ENCODE data around the gene BAZ2A. TPM values are rescaled to one million over a fixed set of nuclear protein-coding genes. Genes with fewer than 3 reads are reported as not detected.

Gene BAZ2A
- polyA plus RNA-seq, 1 donor (not counting 4 experiments of a cell fraction or from before 2014, with no cell fraction given): 55.7 TPM

DNA sequence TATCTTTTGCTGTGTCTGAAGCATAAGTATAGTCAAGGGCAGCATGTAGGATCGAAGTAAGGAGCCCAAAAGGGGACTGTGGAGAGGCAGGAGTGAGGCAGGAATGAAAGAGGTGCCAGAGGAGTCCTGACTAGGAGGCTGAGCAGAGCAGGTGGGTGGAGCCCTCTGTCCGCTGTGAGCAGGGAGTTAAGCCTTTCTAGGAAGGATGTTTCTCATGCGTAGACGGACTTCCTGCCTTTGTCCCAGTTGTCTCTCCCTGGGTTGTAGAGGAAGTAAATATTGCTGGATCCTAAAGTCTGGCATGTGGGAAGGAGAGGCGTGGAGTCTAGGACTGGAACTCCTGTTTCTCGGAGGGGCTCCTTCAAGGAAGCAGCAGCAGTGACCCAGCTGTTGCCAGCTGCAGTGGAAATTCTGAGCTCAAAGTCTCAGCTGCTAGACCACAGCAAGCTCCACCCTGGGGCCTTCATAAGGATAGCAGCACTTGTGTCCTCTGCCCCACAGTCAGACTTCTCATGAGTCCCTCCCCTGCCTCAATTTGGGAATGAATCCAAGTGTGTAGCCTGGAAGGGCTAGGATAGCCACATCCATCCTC, 64.5 kb downstream of the BAZ2A start:
- H3K36me3 ChIP-seq (ENCODE audit: control insufficient read depth in 2 of 2, extremely low read depth in 1 of 2, insufficient read depth in 2 of 2, low read length in 2 of 2): peaks cover 34 to 40% of the 10 kb centered on the region in 2 experiments
- H2AFZ ChIP-seq (ENCODE audit: control insufficient read depth, low read length): no peak overlapping the region
- H3K4me3 ChIP-seq (ENCODE audit: control insufficient read depth in 2 of 3, extremely low read depth in 1 of 3, insufficient read depth in 2 of 3, low read depth in 1 of 3, low read length in 3 of 3): no peak overlapping the region
- peaks cover 19% of the 10 kb centered on the region for H3K79me2 ChIP-seq (ENCODE audit: control insufficient read depth, insufficient read depth, low read length)
- dilution Hi-C loops (cut with MboI; ENCODE audit: extremely low pct_ligation_motif_present, low sequenced_read_pairs): no loop called here
- no peak overlapping the region for H3K9ac ChIP-seq (ENCODE audit: control insufficient read depth, extremely low read depth, insufficient read depth, low read length)
- DNase-seq (ENCODE audit: low read depth, low spot score) (no peak), FAIRE-seq (no peak)
- H3K9me1 ChIP-seq (ENCODE audit: control insufficient read depth, extremely low read depth, insufficient read depth, low read length): no peaks in the 10 kb centered on the region
- no peak overlapping the region for H3K4me2 ChIP-seq (ENCODE audit: control insufficient read depth, extremely low read depth, insufficient read depth, low read depth, low read length)
- H3K27me3 ChIP-seq (ENCODE audit: control insufficient read depth, extremely low read depth, insufficient read depth, low read length): no peaks in the 10 kb centered on the region
- TF ChIP-seq EZH2 (IDR thresholded peaks at IDR 0.05; ENCODE audit: low read length): no peak
- TF ChIP-seq, protein P1, sequence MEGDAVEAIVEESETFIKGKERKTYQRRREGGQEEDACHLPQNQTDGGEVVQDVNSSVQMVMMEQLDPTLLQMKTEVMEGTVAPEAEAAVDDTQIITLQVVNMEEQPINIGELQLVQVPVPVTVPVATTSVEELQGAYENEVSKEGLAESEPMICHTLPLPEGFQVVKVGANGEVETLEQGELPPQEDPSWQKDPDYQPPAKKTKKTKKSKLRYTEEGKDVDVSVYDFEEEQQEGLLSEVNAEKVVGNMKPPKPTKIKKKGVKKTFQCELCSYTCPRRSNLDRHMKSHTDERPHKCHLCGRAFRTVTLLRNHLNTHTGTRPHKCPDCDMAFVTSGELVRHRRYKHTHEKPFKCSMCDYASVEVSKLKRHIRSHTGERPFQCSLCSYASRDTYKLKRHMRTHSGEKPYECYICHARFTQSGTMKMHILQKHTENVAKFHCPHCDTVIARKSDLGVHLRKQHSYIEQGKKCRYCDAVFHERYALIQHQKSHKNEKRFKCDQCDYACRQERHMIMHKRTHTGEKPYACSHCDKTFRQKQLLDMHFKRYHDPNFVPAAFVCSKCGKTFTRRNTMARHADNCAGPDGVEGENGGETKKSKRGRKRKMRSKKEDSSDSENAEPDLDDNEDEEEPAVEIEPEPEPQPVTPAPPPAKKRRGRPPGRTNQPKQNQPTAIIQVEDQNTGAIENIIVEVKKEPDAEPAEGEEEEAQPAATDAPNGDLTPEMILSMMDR (optimal IDR thresholded peaks at IDR 0.05 in 1 of 3, IDR thresholded peaks at IDR 0.05 in 1 of 3, conservative IDR thresholded peaks at IDR 0.05 in 1 of 3; ENCODE audit: extremely low read depth in 1 of 3, insufficient read depth in 2 of 3, low read length in 3 of 3): no peak
- no peak overlapping the region for H3K27ac ChIP-seq (ENCODE audit: control insufficient read depth, insufficient read depth, low read length)
- H3K9me3 ChIP-seq (ENCODE audit: control insufficient read depth, low read depth, low read length): no peaks in the 10 kb centered on the region
- no peaks in the 10 kb centered on the region for H3K4me1 ChIP-seq (ENCODE audit: control insufficient read depth, extremely low read depth, insufficient read depth, low read length)
- no peaks in the 10 kb centered on the region for H4K20me1 ChIP-seq (ENCODE audit: control insufficient read depth, extremely low read depth, insufficient read depth, low read length)

DNA sequence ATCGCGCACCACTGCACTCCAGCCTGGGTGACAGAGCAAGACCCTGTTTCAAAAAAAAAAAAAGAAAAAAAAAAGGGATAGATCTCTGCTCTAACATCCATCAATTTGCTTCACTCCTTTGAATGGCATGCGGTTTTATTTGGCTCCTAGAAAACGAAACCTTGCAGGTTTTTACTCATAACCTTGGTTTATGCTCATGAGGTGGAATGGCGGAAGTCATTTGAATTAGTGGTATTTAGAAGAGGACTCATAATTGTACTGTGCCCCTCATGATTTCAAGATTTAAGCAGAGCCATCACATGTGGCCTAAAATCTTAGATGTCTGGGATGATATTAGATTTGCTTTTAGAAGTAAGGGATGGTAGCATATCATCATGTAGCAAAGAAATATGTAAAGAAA, 79.1 kb downstream of the BAZ2A start:
- dilution Hi-C loops (cut with MboI; ENCODE audit: extremely low pct_ligation_motif_present, low sequenced_read_pairs): no loop called here
- no peaks in the 10 kb centered on the region for H3K4me1 ChIP-seq (ENCODE audit: control insufficient read depth, extremely low read depth, insufficient read depth, low read length)
- peaks cover 2% of the 10 kb centered on the region for H3K9me1 ChIP-seq (ENCODE audit: control insufficient read depth, extremely low read depth, insufficient read depth, low read length)
- H3K4me2 ChIP-seq (ENCODE audit: control insufficient read depth, extremely low read depth, insufficient read depth, low read depth, low read length): no peak overlapping the region
- DNase-seq (ENCODE audit: low read depth, low spot score) (no peak), FAIRE-seq (no peak)
- no peak overlapping the region for H3K4me3 ChIP-seq (ENCODE audit: control insufficient read depth in 2 of 3, extremely low read depth in 1 of 3, insufficient read depth in 2 of 3, low read depth in 1 of 3, low read length in 3 of 3)
- peaks cover 3 to 4% of the 10 kb centered on the region in 2 experiments for H3K36me3 ChIP-seq (ENCODE audit: control insufficient read depth in 2 of 2, extremely low read depth in 1 of 2, insufficient read depth in 2 of 2, low read length in 2 of 2)
- H3K79me2 ChIP-seq (ENCODE audit: control insufficient read depth, insufficient read depth, low read length): peaks cover 92% of the 10 kb centered on the region
- no peak for TF ChIP-seq EZH2 (IDR thresholded peaks at IDR 0.05; ENCODE audit: low read length)
- TF ChIP-seq, protein P1 (optimal IDR thresholded peaks at IDR 0.05 in 1 of 3, IDR thresholded peaks at IDR 0.05 in 1 of 3, conservative IDR thresholded peaks at IDR 0.05 in 1 of 3; ENCODE audit: extremely low read depth in 1 of 3, insufficient read depth in 2 of 3, low read length in 3 of 3): no peak
- no peak overlapping the region for H3K27ac ChIP-seq (ENCODE audit: control insufficient read depth, insufficient read depth, low read length)
- H3K9me3 ChIP-seq (ENCODE audit: control insufficient read depth, low read depth, low read length): no peaks in the 10 kb centered on the region
- no peaks in the 10 kb centered on the region for H3K27me3 ChIP-seq (ENCODE audit: control insufficient read depth, extremely low read depth, insufficient read depth, low read length)
- H2AFZ ChIP-seq (ENCODE audit: control insufficient read depth, low read length): no peak overlapping the region
- no peak overlapping the region for H3K9ac ChIP-seq (ENCODE audit: control insufficient read depth, extremely low read depth, insufficient read depth, low read length)
- H4K20me1 ChIP-seq (ENCODE audit: control insufficient read depth, extremely low read depth, insufficient read depth, low read length): no peaks in the 10 kb centered on the region
